C4-2B (cell line): ENCODE results near the gene RASGRP1.

Experiments
- ZFX ChIP-seq: fragments of 450-650 bp; IDR thresholded peaks from 2 replicates; pipeline ENCODE4 v1.6.1; 2017
- TF ChIP-seq, protein P1 (sequence below): fragments of 450-650 bp; conservative IDR thresholded peaks from 2 replicates; pipeline ENCODE4 v1.5.1; 2017; ENCODE audit warnings: mild to moderate bottlenecking

DNA sequence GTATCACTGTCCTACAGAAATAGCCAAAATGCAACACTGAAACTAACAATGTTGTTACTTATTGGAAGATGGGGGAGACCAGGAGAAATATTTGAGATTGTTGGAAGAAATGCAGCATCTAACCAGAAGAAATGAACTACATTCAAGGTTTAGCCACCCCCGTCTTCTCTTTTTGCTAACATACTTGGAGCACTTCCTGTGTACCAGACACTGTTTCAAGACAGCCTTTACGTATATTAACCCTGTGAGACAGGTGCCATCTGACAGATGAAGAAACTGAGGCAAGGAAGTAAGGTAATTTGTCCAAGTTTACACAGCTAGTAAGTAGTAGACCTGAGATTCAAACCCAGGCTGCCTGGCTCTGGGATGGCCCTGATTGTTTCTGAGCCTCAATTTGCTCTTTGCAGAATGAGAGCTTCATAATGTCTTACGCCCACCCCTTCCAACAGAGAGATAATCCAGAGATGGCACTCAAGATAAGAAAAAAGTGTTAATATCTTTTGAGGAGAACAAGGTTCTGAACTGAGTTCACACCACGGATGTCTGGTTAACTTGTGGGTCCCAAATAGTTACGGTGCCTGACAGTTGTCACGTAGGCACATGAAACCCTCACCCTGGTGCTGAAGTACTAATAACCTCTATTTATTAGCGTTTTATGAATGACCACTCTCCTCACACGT lies 26.1 kb downstream of the RASGRP1 start:
- TF ChIP-seq, protein P1, sequence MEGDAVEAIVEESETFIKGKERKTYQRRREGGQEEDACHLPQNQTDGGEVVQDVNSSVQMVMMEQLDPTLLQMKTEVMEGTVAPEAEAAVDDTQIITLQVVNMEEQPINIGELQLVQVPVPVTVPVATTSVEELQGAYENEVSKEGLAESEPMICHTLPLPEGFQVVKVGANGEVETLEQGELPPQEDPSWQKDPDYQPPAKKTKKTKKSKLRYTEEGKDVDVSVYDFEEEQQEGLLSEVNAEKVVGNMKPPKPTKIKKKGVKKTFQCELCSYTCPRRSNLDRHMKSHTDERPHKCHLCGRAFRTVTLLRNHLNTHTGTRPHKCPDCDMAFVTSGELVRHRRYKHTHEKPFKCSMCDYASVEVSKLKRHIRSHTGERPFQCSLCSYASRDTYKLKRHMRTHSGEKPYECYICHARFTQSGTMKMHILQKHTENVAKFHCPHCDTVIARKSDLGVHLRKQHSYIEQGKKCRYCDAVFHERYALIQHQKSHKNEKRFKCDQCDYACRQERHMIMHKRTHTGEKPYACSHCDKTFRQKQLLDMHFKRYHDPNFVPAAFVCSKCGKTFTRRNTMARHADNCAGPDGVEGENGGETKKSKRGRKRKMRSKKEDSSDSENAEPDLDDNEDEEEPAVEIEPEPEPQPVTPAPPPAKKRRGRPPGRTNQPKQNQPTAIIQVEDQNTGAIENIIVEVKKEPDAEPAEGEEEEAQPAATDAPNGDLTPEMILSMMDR, result no peak
- no peak for TF ChIP-seq ZFX
